Adrenal gland (tissue), 12 donors: ENCODE results near the gene SPTBN4. TPM values are rescaled to one million over a fixed set of nuclear protein-coding genes. Genes with fewer than 3 reads are reported as not detected.
A peak's percentile ranks its signal among the peaks of the same experiment; 100 is the strongest.

Source experiments
- DNase-seq, 7 donors: peaks; one replicate each; pipeline ENCODE4 v3.0.0-alpha.2; 2019 to 2020
- H3K27ac ChIP-seq, 5 donors: fragments of 200-600 bp; sonication (generic) in 4 of 5; 1 replicate in 3 of 5; 2 replicates in 2 of 5; pipeline versions ENCODE4 v1.5.1 to v1.8.0; 2016 to 2020; ENCODE audit warnings: mild to moderate bottlenecking in 1 of 5
- H3K27me3 ChIP-seq: fragments of 200-600 bp; 2 replicates; pipeline ENCODE4 v1.8.0; 2021
- H3K36me3 ChIP-seq, 2 donors: fragments of 200-600 bp; replicated peaks in 1 of 2; 1 replicate in 1 of 2; 2 replicates in 1 of 2; pipeline versions ENCODE4 v1.5.1 to v1.8.0; 2018 to 2022
- H3K4me1 ChIP-seq, 2 donors: fragments of 200-600 bp; replicated peaks in 1 of 2; 1 replicate in 1 of 2; 2 replicates in 1 of 2; pipeline versions ENCODE4 v1.5.1 to v1.8.0; 2018 to 2021
- H3K4me3 ChIP-seq, 4 donors: fragments of 200-600 bp; sonication (generic) in 3 of 4; one replicate each; pipeline ENCODE4 v1.5.1; 2016 to 2018
- H3K9me3 ChIP-seq, 3 donors: fragments of 200-600 bp; sonication (generic) in 1 of 3; replicated peaks in 1 of 3; 1 replicate in 2 of 3; 2 replicates in 1 of 3; pipeline versions ENCODE4 v1.5.1 to v1.8.0; 2016 to 2021
- CTCF ChIP-seq, 6 experiments: fragments of 450-650 bp in 4 of 6; fragments of 200-600 bp in 2 of 6; sonication (generic) in 1 of 6; IDR thresholded peaks; 1 replicate in 5 of 6; 2 replicates in 1 of 6; pipeline versions ENCODE4 v1.5.1 to v1.8.0; 2016 to 2021; ENCODE audit warnings: antibody characterized with exemption in 6 of 6, mild to moderate bottlenecking in 2 of 6, moderate library complexity in 1 of 6
- POLR2A ChIP-seq, 2 donors: fragments of 450-650 bp; IDR thresholded peaks; one replicate each; pipeline ENCODE4 v1.6.1; 2017; ENCODE audit warnings: antibody characterized with exemption in 2 of 2, mild to moderate bottlenecking in 2 of 2, moderate library complexity in 1 of 2
- WGBS, 4 donors: extraction: QIAGEN DNeasy Blood & Tissue Kit in 2 of 4; methylation state at CpG; one replicate each; pipeline versions ENCODE4 v1.1.5 to v1.1.7; 2013 to 2017; 5-methylcytosine and 5-hydroxymethylcytosine counted together
- intact Hi-C, 2 donors: fragments of 100-400 bp; cut with DNase I; formaldehyde crosslinking; loops; one replicate each; pipeline versions ENCODE4 v1.14.1 to v1.15.0; 2022 to 2023
- polyA plus RNA-seq, 3 donors: library from polyadenylated mRNA; stranded (reverse); fragments of 200-250 nt in 2 of 3; fragments of 350-450 nt in 1 of 3; fragmentation: Illumina TruSeq in 1 of 3; extraction: RNeasy Lipid Tissue Mini Kit (QIAGEN cat#74804) in 1 of 3; gene quantifications; one replicate each; pipeline ENCODE4 v1.2.3, GENCODE V29; 2013 to 2014
- total RNA-seq, 9 donors: library from RNA; depleted of rRNA in 4 of 9; stranded (reverse); fragments of >200 nt in 4 of 9; fragments of 120-200 nt in 1 of 9; fragmentation: NEBNext Ultra II Directional in 1 of 9; extraction: Animal tissue kit (Norgen Biotek cat#: 25700) in 1 of 9; gene quantifications; one replicate each; pipeline versions ENCODE4 v1.1.0 to v1.2.4, GENCODE V29; 2013 to 2023
- donor health status: healthy with polysubstance abuse.
- donor health status: Bipolar disorder and iron deficiency.
- donor health status: DM: yes; HTN: yes; CAD: no.
- donor health status: DM: no; HTN: no; CAD: no.
- donor health status: DM: no; HTN: no; CAD: no.
- donor health status: DM: yes; HTN: yes; CAD: no.

SPTBN4 gene
- total and polyA plus RNA-seq, 12 donors = 0.91 to 46.7 (median 3.3) TPM

- intact Hi-C loops = no loop called here
- DNase-seq = no peak
- Histone ChIP-seq H3K4me3 (no peak overlapping the region), H3K27me3 (no peaks in the 10 kb centered on the region), H3K36me3 (peaks cover 0 to 12% of the 10 kb centered on the region in 2 donors), H3K4me1 (peaks cover 6 to 42% of the 10 kb centered on the region in 2 donors), H3K27ac (peak overlapping the region in 2 of 5 donors; percentile 7 to 40), H3K9me3 (no peaks in the 10 kb centered on the region)
- 85 to 89% (median 87%) methylated on average over 12 to 31 of the region's 31 CpGs for WGBS, 4 donors
- no peak for TF ChIP-seq CTCF (IDR thresholded peaks at IDR 0.05)
- TF ChIP-seq POLR2A (IDR thresholded peaks at IDR 0.05) = no peak
Measured at GRCh38 chr19:40422748-40423566, 43.8 kb upstream of the SPTBN4 start.

- WGBS, 4 donors = 94 to 96% (median 94%) methylated on average over 6 of the region's 6 CpGs
- Histone ChIP-seq H3K27ac (peak overlapping the region in 2 of 5 donors; percentile 99 to 100), H3K9me3 (no peaks in the 10 kb centered on the region), H3K36me3 (peaks cover 0 to 12% of the 10 kb centered on the region in 2 donors), H3K4me3 (no peak overlapping the region), H3K27me3 (no peaks in the 10 kb centered on the region), H3K4me1 (peaks cover 6 to 42% of the 10 kb centered on the region in 2 donors)
- no peak for DNase-seq
- TF ChIP-seq CTCF (IDR thresholded peaks at IDR 0.05) = no peak
- TF ChIP-seq POLR2A (IDR thresholded peaks at IDR 0.05) = no peak
- intact Hi-C loops = no loop called here
Measured at GRCh38 chr19:40423938-40424337, 42.9 kb upstream of the SPTBN4 start.

- peak in 1 of 7 donors; percentile 25 for DNase-seq
- no peaks in the 10 kb centered on the region for H3K27me3 ChIP-seq
- intact Hi-C loops = no loop called here
- H3K27ac ChIP-seq = peak overlapping the region; percentile 99 to 100 (median 100)
- peaks cover 6 to 42% of the 10 kb centered on the region in 2 donors for H3K4me1 ChIP-seq
- H3K4me3 ChIP-seq = peak overlapping the region; percentile 21 to 93 (median 86)
- TF ChIP-seq POLR2A (IDR thresholded peaks at IDR 0.05) (peak in 1 of 2 donors; percentile 9), CTCF (IDR thresholded peaks at IDR 0.05) (no peak)
- H3K36me3 ChIP-seq = peaks cover 0 to 12% of the 10 kb centered on the region in 2 donors
- WGBS, 4 donors = 2% methylated on average over 21 to 28 of the region's 28 CpGs
- H3K9me3 ChIP-seq = no peaks in the 10 kb centered on the region
Measured at GRCh38 chr19:40424637-40425449, 42.0 kb upstream of the SPTBN4 start.
